GM18517 (cell line): ENCODE measurements around the gene MVB12B.

Source experiments
- ATAC-seq: cut with Tn5 transposase; IDR thresholded peaks from one replicate; pipeline ENCODE4 v1.9.1; 2021; ENCODE audit warnings: mild to moderate bottlenecking, moderate library complexity; ENCODE audit not compliant: unreplicated experiment

The MVB12B gene

DNA sequence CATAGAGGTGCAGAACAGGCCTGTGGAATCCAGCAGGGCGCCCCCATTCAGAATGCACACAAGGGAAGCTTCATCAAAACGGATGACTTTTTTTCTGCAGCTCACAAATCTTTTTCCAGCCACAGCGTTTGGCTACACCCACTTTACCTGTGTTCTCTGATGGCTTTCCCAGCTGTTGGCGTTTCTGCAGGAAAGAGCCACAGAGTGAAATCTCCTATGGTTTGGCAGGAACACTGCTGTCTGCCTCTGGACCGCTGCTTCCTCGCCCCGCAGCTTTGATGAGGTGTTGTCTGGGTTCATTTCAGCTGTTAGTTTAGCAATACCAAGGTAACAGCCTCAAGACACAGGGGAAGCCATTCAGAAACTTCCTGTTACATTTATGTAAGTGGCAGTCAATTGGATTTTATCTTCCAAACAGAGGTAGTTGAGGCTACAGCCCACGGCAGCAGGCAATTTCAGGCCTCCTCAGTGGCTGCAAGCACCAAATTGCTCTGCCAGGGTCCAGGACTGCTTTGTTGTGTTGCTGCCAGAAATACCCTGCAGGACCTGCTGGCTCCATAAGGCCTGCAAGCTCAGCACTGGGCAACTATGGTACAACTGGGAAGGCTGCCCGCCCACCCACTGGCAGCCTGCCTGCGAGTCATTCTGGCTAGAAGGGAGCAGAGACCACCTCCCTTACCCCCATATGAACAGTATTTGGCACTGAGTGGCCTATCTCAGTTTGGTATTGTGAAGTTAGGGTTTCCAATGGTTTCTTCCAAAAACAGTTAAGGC lies 96.7 kb downstream of the MVB12B start:
- no peak for ATAC-seq

DNA sequence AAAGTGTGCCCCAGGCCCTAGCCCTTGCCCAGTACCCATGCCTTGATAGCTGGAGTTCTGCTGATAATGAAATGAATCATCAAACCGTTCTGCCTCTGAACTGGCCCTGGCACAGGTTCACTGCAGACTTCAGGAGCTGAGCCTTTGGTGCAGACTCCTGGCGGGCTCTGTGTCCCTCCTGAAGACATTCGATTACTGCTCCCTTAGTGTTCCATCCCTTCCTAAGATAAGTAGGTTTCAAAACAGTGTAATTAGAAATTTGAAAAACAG lies 97.2 kb downstream of the MVB12B start:
- ATAC-seq = no peak

DNA sequence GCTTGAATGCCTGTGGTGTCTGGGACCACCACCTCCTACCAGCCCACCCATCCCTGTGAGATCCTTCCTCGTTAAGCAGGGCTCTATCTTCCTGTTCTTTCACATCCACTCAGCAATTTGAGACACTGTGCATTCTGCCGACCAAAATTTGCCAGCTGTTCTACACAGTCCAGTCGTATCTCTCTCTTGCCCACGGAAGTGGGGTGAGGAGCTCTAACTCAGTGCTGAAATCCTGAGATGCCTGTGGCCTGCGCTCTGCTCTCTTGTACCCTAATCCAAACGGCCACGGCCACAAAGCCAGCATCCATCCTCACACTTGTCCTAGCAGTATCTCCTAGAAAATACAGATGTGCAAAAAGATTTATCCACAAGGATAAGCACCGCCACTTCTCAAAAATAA lies 97.9 kb downstream of the MVB12B start:
- no peak for ATAC-seq

DNA sequence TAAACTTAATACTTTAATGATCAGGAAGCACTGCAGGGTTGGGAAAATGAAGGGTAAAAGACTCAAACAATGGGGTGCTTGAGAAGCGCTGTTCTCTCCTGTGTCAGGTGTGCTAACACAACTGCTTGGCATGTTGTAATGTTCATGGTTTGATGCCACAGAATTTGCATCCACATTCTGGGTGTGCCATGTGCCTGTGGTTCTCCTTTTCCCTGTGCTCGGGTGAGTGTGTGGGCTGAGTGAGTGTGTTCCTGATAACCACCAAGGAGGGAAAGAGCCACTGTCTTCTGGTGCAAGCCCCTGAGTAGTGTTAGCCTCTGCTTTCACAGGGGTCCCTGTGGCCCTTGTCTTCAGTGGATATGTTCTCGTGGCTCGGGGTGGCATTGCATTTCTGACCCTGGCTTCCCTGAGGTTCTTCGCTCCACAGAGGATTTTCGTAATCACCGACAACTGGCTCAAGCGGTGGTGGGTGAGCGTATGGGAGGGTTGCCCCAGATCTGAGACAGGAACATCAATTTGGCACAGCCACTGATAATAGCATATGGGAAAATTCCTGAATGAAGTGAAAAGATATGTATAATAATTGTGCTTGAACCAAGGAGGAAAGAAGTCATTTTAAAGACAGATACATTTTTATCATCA lies 102.0 kb downstream of the MVB12B start:
- no peak for ATAC-seq

DNA sequence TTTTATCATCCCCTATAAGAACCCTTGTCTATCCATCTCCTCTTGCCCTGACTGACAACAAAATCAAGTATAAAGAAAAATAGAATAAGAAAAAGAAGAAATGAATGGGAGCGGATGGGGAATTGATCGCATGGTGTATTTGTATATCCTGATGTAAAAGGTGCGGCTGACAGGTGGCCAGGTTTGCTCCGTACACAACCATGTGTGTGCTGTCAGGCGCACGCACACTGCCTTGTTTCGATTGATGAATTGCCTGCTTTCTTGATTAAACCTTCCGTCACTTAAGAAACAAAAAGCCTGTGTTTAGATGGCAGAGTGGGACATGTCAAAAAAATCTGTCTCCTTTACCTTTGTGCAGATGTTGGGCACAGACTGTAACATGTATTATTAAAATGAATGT lies 102.6 kb downstream of the MVB12B start:
- no peak for ATAC-seq

DNA sequence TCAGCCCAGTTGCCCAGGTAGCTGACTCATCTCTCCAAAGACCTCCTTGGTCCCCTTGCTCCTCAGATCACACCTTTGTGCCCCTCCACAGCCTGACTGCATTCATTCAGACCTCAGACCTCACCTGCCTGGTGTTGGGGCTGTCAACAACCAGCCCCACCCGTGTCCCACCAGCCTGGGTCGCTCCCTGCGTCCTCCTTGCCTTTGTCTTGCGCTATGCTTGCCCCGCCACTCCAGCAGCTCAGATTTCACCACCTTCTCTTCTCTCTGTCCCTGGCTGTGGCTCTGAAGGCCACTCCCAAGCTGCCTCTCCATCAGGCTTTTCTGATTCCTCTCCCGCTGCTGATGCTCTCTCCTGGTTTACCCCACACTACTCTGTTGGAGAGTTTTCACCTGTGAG lies 103.5 kb downstream of the MVB12B start:
- ATAC-seq = no peak

DNA sequence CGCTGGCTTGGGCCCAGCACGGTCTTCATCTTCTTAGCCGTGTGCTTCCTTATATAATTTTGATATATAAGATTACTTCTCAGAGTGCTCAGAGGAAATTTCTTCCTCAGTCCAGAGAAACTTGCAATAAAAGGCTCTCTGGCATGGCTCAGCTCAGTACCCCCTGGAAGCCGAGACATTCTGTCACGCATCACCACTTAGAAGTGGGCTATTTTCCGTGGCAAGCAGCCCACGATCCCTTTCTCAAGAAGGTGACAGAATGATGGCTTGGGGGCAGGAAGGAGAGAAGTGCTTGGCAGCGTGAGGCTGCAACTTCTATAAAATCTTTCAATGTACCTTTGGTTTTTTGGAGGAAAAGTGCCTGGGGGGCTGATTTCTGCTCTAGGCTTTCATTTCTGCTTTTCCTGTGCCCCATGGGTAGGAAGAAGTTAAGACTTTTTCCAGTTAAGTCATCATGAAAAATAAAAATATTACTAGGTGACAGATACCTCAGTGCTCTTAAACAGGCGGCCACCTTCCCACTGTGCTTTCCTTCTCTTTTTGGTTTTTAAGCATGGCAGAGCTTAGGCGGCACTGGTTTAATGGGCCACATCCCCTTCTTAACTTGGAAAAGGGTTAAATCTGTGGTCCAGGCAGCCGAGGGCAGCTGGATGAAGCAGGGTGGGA lies 104.6 kb downstream of the MVB12B start:
- ATAC-seq = no peak

DNA sequence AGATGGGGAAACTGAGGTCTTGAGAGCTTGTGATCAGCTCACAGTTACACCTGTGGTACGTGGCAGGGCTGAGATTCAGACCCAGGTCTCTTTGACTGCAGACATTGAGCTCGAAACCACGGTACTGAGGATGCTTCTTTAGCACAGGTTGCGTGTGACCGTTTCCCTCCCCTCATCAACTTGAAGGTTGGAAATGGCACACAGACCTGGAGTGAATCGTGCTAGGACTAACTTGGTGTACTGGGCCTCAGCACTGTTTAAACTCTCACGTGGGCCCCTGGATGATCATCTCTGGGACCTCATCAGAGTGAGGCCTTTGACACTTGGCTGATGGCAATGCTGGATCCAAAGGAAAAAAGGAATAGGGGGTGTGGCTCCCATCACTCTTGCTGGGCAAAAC lies 106.0 kb downstream of the MVB12B start:
- ATAC-seq = no peak

DNA sequence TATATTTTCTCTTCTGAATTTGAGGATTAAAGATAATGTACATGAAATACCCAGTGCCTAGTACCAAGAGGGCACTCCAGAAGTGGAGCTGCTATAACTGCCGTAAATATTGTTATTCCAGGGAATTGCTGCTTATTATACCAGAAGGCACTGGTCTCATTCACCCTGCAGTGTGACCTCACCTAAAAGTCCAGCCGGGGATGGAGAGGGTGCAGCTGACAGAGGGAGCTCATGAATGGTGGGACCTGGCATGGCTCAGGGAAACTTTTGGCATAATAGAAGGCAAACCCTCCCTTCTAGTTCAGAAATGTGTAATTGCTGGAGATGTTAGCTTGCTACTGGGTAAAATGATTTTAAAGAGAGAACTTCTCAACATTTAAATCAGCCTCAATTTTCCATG lies 108.5 kb downstream of the MVB12B start:
- ATAC-seq = no peak

DNA sequence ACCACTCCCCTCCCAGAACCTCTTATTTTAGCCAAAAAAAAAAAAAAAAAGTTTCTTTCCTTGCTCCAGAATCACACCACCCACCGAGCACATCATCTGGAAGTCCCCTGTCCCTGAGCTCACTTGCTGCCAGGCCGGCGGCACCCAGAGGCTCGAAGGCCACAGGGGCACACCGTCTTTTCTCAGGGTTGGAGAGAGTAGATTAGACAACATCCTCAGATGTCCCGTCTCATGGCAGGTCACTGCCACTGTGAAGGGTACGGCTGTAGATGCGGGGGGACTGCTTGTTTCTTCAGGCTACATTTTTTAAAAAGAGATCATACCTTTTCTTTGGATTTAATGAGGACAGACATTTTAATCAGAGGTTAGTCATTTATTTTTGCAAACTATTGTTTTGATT lies 109.0 kb downstream of the MVB12B start:
- no peak for ATAC-seq

DNA sequence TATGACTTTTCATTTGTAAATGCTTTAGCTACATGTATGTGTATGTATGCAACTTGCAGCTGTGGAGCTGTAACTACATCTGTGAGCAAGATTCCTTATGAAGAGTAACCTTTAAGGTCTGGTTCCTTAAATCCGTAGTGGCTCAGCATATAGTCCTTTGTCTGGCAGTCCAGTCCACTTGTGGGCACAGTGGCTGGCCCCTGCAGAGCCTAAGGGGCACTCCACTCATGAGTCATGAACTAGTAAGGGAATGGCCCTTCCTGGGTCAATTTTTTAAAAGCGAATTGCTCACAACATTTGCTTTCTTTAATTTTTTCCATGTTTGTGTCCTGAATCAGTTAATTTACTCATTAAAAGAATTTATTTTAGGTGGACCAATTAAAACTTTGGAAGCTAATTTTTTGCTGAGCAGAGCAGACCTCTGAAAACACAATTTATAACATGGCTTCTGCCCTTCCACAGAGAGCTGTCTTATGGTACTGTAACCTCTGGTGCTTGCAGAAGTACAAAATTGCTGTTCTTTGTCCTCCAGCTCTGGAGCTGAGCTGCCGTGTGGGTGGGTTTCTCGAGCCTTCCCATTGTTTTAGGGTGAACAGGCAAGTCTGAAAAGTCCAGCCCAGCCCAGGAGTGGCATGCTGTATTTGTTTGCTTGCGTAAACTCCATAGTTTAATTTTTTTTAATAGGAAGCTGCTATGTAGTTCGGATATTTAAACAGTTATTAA lies 110.1 kb downstream of the MVB12B start:
- no peak for ATAC-seq

DNA sequence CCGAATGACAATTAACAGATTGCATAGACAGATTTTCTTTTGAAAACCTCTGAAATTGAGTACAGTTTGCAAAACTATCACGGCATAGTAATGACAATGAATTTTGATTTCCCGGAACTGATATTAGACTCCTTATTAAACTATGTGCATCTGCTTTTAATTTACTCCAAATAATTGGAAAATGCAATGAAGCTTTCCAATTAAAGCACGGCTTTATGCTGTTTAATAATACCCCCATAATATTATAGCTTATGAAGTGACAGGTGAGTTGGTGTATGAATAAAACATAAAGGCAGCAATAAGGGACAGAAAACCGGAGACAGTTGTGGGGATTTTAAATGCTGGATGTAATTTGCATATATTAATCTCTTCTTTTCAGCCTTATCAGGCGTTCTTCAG lies 110.6 kb downstream of the MVB12B start:
- no peak for ATAC-seq

DNA sequence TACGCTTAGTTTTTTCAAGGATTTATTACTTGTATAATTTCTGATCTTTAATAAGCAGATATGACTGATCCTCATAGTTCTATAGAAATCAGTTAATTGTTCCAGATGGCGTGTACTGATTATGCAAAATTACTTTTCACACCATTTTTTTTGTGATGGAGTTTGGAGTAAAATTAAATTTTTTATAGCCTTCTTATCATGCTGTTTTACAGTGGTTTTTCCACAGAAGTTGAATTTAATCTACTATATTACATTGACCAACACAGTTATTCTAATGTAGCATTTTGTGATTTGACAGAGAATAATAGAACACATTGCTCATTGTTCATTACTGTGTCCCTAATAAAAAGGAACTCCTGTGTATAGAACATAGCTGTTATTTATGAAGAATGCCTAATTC lies 111.1 kb downstream of the MVB12B start:
- ATAC-seq = no peak

DNA sequence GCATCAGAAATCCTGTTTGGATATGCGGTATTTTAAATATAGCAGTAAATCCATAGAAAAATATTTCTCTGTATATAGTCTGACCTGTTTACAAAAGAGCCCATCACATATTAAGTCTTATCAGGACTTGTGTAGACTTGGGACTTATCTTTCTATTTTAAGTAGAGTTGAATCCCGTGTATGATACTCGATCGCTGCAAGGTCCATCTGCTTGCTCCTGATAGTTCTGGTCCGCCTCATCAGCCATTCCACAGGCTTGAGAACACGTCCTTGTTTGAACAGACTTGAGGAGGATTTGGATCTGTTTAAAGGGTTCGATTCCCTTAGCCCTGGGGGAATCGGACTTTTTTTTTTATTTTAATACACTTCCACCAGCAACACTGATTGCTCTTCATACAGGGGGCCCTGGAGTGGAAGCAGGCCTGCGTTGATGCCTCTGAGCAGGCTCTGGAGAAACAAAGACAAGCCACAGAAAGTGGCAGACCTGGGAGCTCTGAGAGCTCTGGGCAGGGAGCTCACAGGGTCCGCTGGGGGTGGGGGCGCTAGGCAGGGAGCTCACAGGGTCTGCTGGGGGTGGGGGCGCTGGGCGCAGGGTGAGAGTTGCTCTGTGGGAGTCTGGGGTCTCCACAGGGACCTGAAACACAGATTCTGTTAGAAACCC lies 112.2 kb downstream of the MVB12B start:
- no peak for ATAC-seq

DNA sequence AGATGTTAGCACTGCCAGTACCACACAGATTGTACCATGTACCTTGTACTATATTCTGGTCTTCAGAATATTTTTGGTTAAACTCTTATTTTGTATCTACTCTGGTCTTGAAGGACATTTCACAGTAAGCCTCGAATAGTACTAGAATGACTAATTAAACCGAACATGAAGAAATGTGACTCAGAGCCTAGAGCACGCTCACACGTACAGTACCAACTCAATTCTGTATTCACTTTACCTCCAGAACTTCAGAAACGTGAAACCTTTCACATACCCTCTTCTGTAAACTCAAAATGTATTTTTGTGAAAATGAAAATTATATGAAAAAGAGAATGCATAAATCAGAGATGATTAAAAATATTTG lies 112.8 kb downstream of the MVB12B start:
- no peak for ATAC-seq

DNA sequence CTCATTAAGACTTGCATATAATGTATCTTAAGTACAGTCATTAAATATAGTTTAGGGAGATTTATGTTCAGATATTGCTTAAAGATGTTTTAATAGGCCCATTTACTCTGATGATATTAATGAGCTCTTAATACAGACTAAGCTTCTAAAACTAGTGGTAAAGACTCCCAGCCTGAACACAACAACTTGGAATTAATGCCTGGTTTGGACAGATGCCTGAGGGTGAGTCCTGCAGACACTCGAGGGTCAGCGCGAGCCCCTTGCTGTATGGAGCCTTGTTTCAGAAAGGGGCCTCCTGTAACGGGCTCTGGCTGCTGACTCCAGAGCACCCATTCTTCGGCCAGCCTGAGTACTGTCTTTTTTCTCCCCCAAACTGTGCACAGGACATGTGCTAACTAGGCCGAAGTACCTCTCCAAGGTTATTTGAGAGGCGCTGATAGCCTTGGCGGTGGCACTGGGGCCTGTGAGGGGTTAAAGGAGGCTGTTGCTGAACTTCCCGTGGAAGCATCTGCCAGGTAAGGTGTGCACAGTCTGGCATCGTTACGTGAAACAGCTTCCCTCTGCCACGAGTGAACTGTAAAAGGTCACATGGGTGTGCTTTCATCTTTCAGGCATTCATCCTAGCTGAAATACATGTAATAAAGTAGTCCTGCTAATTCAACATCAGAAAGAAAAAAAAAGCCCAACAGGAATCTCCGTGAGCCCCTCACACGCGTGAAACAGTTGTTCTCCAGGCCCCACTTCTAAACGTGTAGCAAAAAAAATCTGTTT lies 113.4 kb downstream of the MVB12B start:
- no peak for ATAC-seq

DNA sequence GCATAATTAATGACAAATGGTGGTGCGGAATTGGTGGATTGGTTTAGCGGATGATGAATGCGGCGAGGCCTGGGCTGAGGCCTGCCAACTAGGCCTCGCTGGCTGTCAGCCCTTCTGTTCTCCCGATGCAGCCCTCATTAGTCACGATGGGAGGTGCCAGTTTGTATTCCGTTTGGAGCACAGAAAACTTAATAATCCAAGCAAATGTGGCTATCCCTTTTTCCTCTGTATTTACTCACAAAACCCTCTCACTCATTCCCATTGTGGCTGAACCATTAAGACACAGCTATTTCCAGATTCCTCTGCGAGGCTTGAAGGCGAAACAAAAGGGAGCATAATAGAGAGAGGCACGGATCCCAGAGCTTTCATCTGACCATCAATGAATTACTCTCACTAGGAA lies 114.3 kb downstream of the MVB12B start:
- no peak for ATAC-seq

DNA sequence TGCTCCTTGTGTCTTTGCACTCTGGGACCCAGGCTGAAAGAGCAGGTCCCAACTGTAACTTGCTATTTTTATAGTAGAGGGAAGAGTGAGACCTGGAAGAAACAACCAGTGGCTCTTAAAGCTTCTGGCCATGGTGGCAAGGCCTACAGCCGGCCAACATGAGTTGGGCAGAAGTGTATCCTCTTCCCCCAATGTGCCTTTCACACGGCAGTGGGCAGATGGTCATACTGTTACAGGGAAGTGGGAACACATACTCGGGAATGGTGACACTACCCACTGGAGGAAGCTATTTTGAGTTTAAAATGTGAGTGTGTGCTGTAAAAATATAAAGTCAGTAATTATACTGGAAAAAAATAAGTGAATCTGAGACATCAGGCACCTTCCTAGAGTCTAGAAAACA lies 116.0 kb downstream of the MVB12B start:
- no peak for ATAC-seq

DNA sequence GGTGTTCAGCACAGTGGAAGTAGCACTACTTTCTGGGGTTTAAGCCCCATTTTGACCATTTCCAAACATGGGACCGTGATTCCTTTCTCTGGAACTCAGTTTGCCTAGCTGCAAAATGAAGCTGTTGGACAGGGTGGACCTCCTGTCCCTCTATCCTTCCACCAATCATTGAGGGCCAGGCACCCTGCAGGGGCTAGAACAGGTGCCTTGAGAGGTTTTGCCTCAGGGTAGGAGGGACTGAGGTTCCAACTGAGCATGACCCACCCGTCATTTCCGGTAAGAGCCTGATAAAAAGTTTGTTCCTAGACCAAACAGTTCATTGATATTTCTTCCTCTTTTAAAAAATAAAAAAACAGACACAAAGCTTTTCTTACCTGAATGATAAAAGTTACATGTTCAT lies 116.5 kb downstream of the MVB12B start:
- ATAC-seq = no peak

DNA sequence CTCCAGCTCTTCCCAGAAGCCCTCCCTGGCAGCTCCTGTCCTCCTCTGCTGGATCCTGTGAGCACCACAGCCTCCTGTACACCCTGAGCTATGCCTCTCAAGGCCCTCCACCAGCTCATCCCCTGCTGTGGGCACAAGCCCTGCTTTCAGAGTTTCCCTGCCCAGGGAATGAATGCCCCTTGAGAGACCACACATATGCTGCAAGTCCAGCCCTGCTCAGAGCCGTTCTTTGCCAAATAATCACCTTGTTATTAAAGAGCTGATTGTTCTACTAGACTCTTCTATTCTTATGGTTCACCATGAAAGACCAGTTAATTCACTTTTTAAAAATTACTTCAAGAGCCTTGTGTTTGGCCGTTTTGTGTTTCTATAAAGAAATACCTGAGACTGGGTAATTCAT lies 121.5 kb downstream of the MVB12B start:
- ATAC-seq = no peak
